Measurements from ENCODE around the gene AMIGO2.

DNA sequence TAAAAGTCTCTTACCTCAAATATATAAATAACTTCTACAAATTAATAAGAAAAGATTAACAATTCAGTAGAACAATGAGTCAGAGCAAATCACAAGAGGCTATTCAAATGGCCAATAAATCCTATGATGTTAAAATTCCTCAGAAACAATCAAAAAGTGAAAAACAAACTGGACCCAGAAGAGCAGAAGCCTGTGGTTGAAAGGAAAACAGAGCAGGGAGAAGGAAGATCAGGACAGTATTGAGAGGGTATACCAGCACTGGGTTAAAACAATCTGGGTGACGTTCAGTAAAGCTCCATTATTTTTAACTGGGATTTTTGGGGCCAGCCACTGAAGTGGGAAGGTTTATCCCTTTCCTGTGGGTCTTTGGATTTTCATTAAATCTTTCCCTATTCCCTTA is 40.0 kb downstream of the AMIGO2 start:
- TF ChIP-seq POLR2AphosphoS5 (IDR thresholded peaks at IDR 0.05) (no peak), CTCF (IDR thresholded peaks at IDR 0.05) (no peak)

Measured in stomach (tissue), 4 donors.